HepG2 (cell line): ENCODE data around the gene TMTC2. TPM values are rescaled to one million over a fixed set of nuclear protein-coding genes. Genes with fewer than 3 reads are reported as not detected.

ENCODE experiments used
- ATAC-seq: fragments of 200-7000 bp; cut with Tn5 transposase; 3 replicates; pipeline ENCODE4 v1.9.1; 2020; ENCODE audit warnings: mild to moderate bottlenecking, moderate library complexity
- BruUV-seq: library from RNA; stranded (reverse); fragments of 400-500 nt; replicated peaks from 2 replicates; lab custom pipeline; 2021; lab: Mats Ljungman, UMichigan
- CTCF ChIA-PET: fragments of 300-600 bp; formaldehyde crosslinking; extraction: SDS; loops from one replicate; lab custom pipeline; 2021; ENCODE audit warnings: low total read pairs, inconsistent platforms, low intra/inter-chr PET ratio; lab: Yijun Ruan, JAX
- POLR2A ChIA-PET: fragments of 350-600 bp; sonication (Branson Sonifier 250); formaldehyde crosslinking; loops from one replicate; lab custom pipeline; 2020; ENCODE audit warnings: antibody characterized with exemption, inconsistent platforms; lab: Yijun Ruan, JAX
- DNase-seq: peaks from one replicate; pipeline ENCODE4 v3.0.0-alpha.2; 2015; ENCODE audit warnings: low spot score
- FAIRE-seq: peaks from 3 replicates; lab custom pipeline; 2011; peaks lifted over from hg19 to GRCh38; lab: Jason Lieb, UNC
- H2AFZ ChIP-seq: one replicate; pipeline ENCODE4 v1.6.1; 2011; ENCODE audit warnings: low read length, inconsistent platforms
- H3K27ac ChIP-seq: fragments of 300-600 bp; 3 replicates; pipeline ENCODE4 v1.8.0; 2011; ENCODE audit warnings: mixed run types, mild to moderate bottlenecking, mixed read lengths, low read length, inconsistent platforms; ENCODE audit not compliant: insufficient read depth; ENCODE audit errors: extremely low read length
- H3K27me3 ChIP-seq, 2 experiments: fragments of 200-600 bp in 1 of 2; 2 replicates in 1 of 2; 3 replicates in 1 of 2; pipeline versions ENCODE4 v1.6.0 to v1.8.0; 2011; ENCODE audit warnings: low read length in 2 of 2, mild to moderate bottlenecking in 2 of 2, moderate library complexity in 2 of 2, inconsistent platforms in 1 of 2; ENCODE audit not compliant: insufficient read depth in 2 of 2, control insufficient read depth in 1 of 2
- H3K36me3 ChIP-seq, 2 experiments: fragments of 200-600 bp in 1 of 2; replicated peaks in 1 of 2; 2 replicates in 1 of 2; 3 replicates in 1 of 2; pipeline versions ENCODE4 v1.5.1 to v1.8.0; 2011; ENCODE audit warnings: low read length in 2 of 2, inconsistent platforms in 1 of 2; ENCODE audit not compliant: insufficient read depth in 2 of 2, control insufficient read depth in 1 of 2
- H3K4me1 ChIP-seq: 2 replicates; pipeline ENCODE4 v1.5.1; 2012; ENCODE audit warnings: low read length, inconsistent platforms; ENCODE audit not compliant: insufficient read depth
- H3K4me2 ChIP-seq: 2 replicates; pipeline ENCODE4 v1.6.0; 2011; ENCODE audit warnings: low read depth, low read length, inconsistent platforms
- H3K4me3 ChIP-seq, 3 experiments: fragments of 200-600 bp in 1 of 3; sonication (generic), shearing (Covaris generic) in 1 of 3; replicated peaks in 1 of 3; 2 replicates each; pipeline ENCODE4 v1.5.1; 2011 to 2016; ENCODE audit warnings: low read length in 3 of 3, inconsistent platforms in 2 of 3, low read depth in 2 of 3, mild to moderate bottlenecking in 2 of 3, control low read depth in 1 of 3, mixed read lengths in 1 of 3; ENCODE audit not compliant: insufficient read depth in 1 of 3
- H3K79me2 ChIP-seq: one replicate; pipeline ENCODE4 v1.6.1; 2011; ENCODE audit warnings: low read length, inconsistent platforms; ENCODE audit not compliant: insufficient read depth
- H3K9ac ChIP-seq: 2 replicates; pipeline ENCODE4 v1.6.0; 2011; ENCODE audit warnings: mild to moderate bottlenecking, low read depth, low read length, inconsistent platforms; ENCODE audit not compliant: insufficient read depth
- H3K9me3 ChIP-seq: 2 replicates; pipeline ENCODE4 v1.5.1; 2012; ENCODE audit warnings: mild to moderate bottlenecking, low read length
- H4K20me1 ChIP-seq: 2 replicates; pipeline ENCODE4 v1.6.0; 2011; ENCODE audit warnings: inconsistent platforms, mild to moderate bottlenecking, low read length, moderate library complexity; ENCODE audit not compliant: insufficient read depth
- ARNTL ChIP-seq: sonication (generic); formaldehyde crosslinking; IDR thresholded peaks from 2 replicates; pipeline ENCODE4 v1.4.0; 2020; ENCODE audit warnings: mild to moderate bottlenecking, missing genetic modification reagents
- DNMT3B ChIP-seq: conservative IDR thresholded peaks from 2 replicates; pipeline ENCODE4 v1.6.1; 2016; ENCODE audit warnings: missing biosample characterization, control low read depth
- ISX ChIP-seq: sonication (generic); formaldehyde crosslinking; conservative IDR thresholded peaks from 2 replicates; pipeline ENCODE4 v1.5.0; 2020; ENCODE audit warnings: missing genetic modification reagents
- NAIF1 ChIP-seq: sonication (generic); formaldehyde crosslinking; IDR thresholded peaks from 2 replicates; pipeline ENCODE4 v1.5.0; 2020; ENCODE audit warnings: mild to moderate bottlenecking, missing genetic modification reagents, borderline replicate concordance
- SP1 ChIP-seq, 2 experiments: fragments of 450-650 bp in 1 of 2; sonication (generic) in 1 of 2; formaldehyde crosslinking in 1 of 2; IDR thresholded peaks; 2 replicates each; pipeline versions ENCODE4 v1.4.0 to v1.6.1; 2016 to 2020; ENCODE audit warnings: missing genetic modification reagents in 1 of 2
- ZFYVE20 ChIP-seq: sonication (generic); formaldehyde crosslinking; IDR thresholded peaks from 2 replicates; pipeline ENCODE4 v1.8.0; 2023; ENCODE audit warnings: low read depth, mild to moderate bottlenecking, moderate library complexity, missing genetic modification reagents, borderline replicate concordance
- ZNF124 ChIP-seq: sonication (generic); formaldehyde crosslinking; IDR thresholded peaks from 2 replicates; pipeline ENCODE4 v1.4.0; 2020; ENCODE audit warnings: missing genetic modification reagents
- ZNF180 ChIP-seq: sonication (generic); formaldehyde crosslinking; IDR thresholded peaks from 2 replicates; pipeline ENCODE4 v1.4.0; 2020; ENCODE audit warnings: low read depth, missing genetic modification reagents, borderline replicate concordance
- ZNF230 ChIP-seq: sonication (generic); formaldehyde crosslinking; IDR thresholded peaks from 2 replicates; pipeline ENCODE4 v1.4.0; 2020; ENCODE audit warnings: mild to moderate bottlenecking, missing genetic modification reagents
- ZNF451 ChIP-seq: sonication (generic); formaldehyde crosslinking; IDR thresholded peaks from 2 replicates; pipeline ENCODE4 v1.5.0; 2020; ENCODE audit warnings: mild to moderate bottlenecking, missing genetic modification reagents
- WGBS: methylation state at CpG from one replicate; pipeline ENCODE4 v1.1.6; 2017; ENCODE audit warnings: low lambda C conversion rate; 5-methylcytosine and 5-hydroxymethylcytosine counted together
- in situ Hi-C: cut with HindIII; loops from 2 replicates; pipeline ENCODE4 v1.10.0; 2017; ENCODE audit warnings: low pct_unique_long_range_greater_than_20kb; ENCODE audit not compliant: extremely low pct_ligation_motif_present
- intact Hi-C: fragments of 100-400 bp; cut with micrococcal nuclease; formaldehyde crosslinking; loops from one replicate; pipeline ENCODE4 v1.10.0; 2022; ENCODE audit not compliant: unreplicated experiment
- polyA plus RNA-seq, 8 experiments: library from polyadenylated mRNA; depleted of rRNA in 3 of 8; stranded (reverse) in 7 of 8; unstranded in 1 of 8; fragments of >200 nt; fragmentation: Illumina TruSeq in 4 of 8; extraction: Trizol in 4 of 8; gene quantifications; 2 replicates each; pipeline versions ENCODE4 v1.2.1 to v1.2.3, GENCODE V29; 2011 to 2016; ENCODE audit warnings: low read depth in 4 of 8, missing spikeins in 1 of 8, mixed read lengths in 1 of 8; ENCODE audit not compliant: insufficient read depth in 1 of 8
- total RNA-seq, 5 experiments: library from RNA; depleted of rRNA; stranded (reverse); fragments of >200 nt; fragmentation: Illumina TruSeq; extraction: Trizol; gene quantifications; 2 replicates each; pipeline ENCODE4 v1.2.3, GENCODE V29; 2016; ENCODE audit warnings: low read depth in 1 of 5
- TF ChIP-seq, protein P1 (sequence below): sonication (generic); formaldehyde crosslinking; IDR thresholded peaks from 2 replicates; pipeline ENCODE4 v1.9.0; 2021; ENCODE audit warnings: missing genetic modification reagents, mild to moderate bottlenecking, borderline replicate concordance
- TF ChIP-seq, protein P2 (sequence below): sonication (generic); formaldehyde crosslinking; IDR thresholded peaks from 2 replicates; pipeline ENCODE4 v1.8.0; 2022; ENCODE audit warnings: mild to moderate bottlenecking, missing genetic modification reagents
- TF ChIP-seq, protein P3 (sequence below): IDR thresholded peaks from 2 replicates; pipeline ENCODE4 v1.6.1; 2016; ENCODE audit warnings: low read depth, missing genetic modification reagents, missing compliant biosample characterization

TMTC2 gene
- total and polyA plus RNA-seq, 2 of the 13 experiments (the other 11 are each of a cell fraction or from before 2014, with no cell fraction given), result 0.55 to 0.63 TPM

DNA sequence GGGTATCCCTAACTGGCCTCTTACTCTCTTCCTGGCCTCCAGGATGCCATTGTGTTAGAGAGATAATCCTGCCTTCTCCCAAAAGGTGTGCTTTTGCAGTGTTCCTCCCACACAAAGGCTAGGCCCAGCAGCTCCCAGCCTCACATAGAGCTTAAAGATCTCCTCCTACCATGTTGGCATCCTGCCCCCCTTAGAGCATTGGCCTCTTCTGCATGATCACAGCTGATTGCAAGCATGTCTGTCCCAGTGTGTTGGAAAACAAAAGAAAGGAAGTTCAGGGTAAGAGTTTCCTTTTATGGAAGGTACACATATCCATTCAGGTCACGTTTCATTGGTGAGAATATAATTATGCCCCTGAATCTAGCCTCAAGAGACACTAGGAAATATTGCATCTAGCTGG lies 405.4 kb downstream of the TMTC2 start (continued):
- TF ChIP-seq NAIF1 (CRISPR knock-in tag), result no peak
- TF ChIP-seq ZFYVE20 (CRISPR knock-in tag), result no peak
- TF ChIP-seq SP1 (IDR thresholded peaks at IDR 0.05), result no peak
- TF ChIP-seq SP1 (CRISPR knock-in tag; IDR thresholded peaks at IDR 0.05), result no peak
- no peak for TF ChIP-seq ZNF124 (CRISPR knock-in tag)
- no peak for TF ChIP-seq ZNF180
- TF ChIP-seq DNMT3B (CRISPR knock-in tag), result no peak
- no peak for TF ChIP-seq ZNF230 (CRISPR knock-in tag)
- TF ChIP-seq, protein P1, sequence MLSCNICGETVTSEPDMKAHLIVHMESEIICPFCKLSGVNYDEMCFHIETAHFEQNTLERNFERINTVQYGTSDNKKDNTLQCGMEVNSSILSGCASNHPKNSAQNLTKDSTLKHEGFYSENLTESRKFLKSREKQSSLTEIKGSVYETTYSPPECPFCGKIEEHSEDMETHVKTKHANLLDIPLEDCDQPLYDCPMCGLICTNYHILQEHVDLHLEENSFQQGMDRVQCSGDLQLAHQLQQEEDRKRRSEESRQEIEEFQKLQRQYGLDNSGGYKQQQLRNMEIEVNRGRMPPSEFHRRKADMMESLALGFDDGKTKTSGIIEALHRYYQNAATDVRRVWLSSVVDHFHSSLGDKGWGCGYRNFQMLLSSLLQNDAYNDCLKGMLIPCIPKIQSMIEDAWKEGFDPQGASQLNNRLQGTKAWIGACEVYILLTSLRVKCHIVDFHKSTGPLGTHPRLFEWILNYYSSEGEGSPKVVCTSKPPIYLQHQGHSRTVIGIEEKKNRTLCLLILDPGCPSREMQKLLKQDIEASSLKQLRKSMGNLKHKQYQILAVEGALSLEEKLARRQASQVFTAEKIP, result no peak

DNA sequence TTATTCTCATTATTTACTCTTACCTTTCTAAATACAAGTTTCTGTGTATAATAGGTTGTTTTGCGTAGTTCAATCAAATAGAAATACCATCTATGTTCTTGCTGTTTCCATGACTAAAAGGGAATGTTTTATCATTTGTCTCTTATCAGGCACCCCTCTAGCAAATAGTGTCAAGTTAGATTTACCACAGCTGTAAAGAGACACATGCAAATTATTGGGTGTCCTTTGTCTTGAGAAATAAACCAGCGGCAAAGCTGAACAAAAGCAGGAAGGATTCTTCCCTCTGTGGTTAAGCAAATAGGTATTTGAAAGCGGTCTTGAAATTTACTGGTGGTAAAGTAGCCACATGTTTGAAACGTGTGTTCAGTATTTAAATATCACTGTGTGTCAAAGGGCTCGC lies 405.9 kb downstream of the TMTC2 start:
- ChIA-PET CTCF (no interaction called here), POLR2A (no interaction called here)
- Histone ChIP-seq H3K9ac (no peak overlapping the region), H3K36me3 (no peaks in the 10 kb centered on the region), H3K4me1 (no peaks in the 10 kb centered on the region), H3K9me3 (no peaks in the 10 kb centered on the region), H3K27ac (no peak overlapping the region), H3K27me3 (no peaks in the 10 kb centered on the region), H4K20me1 (no peaks in the 10 kb centered on the region)
- intact Hi-C loops (no loop called here), in situ Hi-C loops (no loop called here)
- TF ChIP-seq, protein P2, sequence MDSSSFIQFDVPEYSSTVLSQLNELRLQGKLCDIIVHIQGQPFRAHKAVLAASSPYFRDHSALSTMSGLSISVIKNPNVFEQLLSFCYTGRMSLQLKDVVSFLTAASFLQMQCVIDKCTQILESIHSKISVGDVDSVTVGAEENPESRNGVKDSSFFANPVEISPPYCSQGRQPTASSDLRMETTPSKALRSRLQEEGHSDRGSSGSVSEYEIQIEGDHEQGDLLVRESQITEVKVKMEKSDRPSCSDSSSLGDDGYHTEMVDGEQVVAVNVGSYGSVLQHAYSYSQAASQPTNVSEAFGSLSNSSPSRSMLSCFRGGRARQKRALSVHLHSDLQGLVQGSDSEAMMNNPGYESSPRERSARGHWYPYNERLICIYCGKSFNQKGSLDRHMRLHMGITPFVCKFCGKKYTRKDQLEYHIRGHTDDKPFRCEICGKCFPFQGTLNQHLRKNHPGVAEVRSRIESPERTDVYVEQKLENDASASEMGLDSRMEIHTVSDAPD, result no peak
- TF ChIP-seq ZNF451 (CRISPR knock-in tag) (no peak), ARNTL (CRISPR knock-in tag) (no peak), ISX (CRISPR knock-in tag) (no peak)
- TF ChIP-seq, protein P3, sequence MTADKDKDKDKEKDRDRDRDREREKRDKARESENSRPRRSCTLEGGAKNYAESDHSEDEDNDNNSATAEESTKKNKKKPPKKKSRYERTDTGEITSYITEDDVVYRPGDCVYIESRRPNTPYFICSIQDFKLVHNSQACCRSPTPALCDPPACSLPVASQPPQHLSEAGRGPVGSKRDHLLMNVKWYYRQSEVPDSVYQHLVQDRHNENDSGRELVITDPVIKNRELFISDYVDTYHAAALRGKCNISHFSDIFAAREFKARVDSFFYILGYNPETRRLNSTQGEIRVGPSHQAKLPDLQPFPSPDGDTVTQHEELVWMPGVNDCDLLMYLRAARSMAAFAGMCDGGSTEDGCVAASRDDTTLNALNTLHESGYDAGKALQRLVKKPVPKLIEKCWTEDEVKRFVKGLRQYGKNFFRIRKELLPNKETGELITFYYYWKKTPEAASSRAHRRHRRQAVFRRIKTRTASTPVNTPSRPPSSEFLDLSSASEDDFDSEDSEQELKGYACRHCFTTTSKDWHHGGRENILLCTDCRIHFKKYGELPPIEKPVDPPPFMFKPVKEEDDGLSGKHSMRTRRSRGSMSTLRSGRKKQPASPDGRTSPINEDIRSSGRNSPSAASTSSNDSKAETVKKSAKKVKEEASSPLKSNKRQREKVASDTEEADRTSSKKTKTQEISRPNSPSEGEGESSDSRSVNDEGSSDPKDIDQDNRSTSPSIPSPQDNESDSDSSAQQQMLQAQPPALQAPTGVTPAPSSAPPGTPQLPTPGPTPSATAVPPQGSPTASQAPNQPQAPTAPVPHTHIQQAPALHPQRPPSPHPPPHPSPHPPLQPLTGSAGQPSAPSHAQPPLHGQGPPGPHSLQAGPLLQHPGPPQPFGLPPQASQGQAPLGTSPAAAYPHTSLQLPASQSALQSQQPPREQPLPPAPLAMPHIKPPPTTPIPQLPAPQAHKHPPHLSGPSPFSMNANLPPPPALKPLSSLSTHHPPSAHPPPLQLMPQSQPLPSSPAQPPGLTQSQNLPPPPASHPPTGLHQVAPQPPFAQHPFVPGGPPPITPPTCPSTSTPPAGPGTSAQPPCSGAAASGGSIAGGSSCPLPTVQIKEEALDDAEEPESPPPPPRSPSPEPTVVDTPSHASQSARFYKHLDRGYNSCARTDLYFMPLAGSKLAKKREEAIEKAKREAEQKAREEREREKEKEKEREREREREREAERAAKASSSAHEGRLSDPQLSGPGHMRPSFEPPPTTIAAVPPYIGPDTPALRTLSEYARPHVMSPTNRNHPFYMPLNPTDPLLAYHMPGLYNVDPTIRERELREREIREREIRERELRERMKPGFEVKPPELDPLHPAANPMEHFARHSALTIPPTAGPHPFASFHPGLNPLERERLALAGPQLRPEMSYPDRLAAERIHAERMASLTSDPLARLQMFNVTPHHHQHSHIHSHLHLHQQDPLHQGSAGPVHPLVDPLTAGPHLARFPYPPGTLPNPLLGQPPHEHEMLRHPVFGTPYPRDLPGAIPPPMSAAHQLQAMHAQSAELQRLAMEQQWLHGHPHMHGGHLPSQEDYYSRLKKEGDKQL (CRISPR knock-in tag), result no peak
- TF ChIP-seq, all 625 proteins: peak for 0
- H3K4me2 ChIP-seq, result no peak overlapping the region
- no TSS peak for BruUV-seq
- H2AFZ ChIP-seq, result no peak overlapping the region
- 7% methylated on average over 5 of the region's 5 CpGs for WGBS
- H3K4me3 ChIP-seq, result no peak overlapping the region
- no peak for ATAC-seq
- H3K79me2 ChIP-seq, result no peaks in the 10 kb centered on the region
- no peak for FAIRE-seq
- DNase-seq, result no peak
